ENCODE measurements around the gene MDC1. TPM values are rescaled to one million over a fixed set of nuclear protein-coding genes. Genes with fewer than 3 reads are reported as not detected.

The MDC1 gene
- total and polyA plus RNA-seq, 2 of the 13 experiments (the other 11 are each of a cell fraction or from before 2014, with no cell fraction given): 8.4 to 14.0 TPM

DNA sequence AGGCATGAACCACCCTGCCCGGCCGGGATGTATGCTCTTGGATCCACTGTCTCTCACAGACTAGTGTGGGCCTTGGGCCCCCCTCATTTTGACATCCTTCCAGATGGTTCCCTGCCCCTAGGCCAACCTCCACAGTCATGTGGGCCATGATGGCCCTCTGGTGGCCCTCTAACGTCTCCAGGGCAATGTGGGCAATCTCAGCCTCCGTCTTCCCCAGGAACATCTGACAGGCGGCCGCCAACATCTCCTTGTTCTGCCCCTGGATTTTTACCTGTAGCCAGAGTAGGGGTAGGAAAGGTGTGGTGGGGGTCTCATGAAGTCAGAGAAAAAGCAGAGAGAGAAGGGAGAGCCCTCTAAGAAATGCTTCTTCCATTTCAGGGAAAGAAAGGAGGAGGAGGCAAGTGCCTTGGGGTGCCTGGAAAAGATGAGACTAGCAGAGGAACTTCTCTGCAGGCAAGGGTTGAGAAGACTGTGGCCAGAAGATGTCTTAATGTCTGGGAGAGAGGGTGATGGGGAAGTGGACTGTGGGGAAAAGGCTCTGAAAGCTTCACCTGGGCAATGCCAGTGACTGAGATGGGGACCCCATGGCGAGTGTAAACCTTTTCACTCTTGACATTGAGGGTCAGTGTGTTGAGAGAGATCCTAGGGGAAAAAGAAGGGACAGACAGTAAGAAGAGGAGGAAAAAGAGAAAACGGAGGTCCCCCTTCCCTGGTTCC is 24.1 kb upstream of the MDC1 start (continued):
- no peak for TF ChIP-seq NR1H2 (CRISPR knock-in tag; IDR thresholded peaks at IDR 0.05; ENCODE audit: borderline replicate concordance, low read depth)
- TF ChIP-seq TCF12 (IDR thresholded peaks at IDR 0.05): no peak
- TF ChIP-seq TCF12 (CRISPR knock-in tag; IDR thresholded peaks at IDR 0.05): no peak
- no peak for TF ChIP-seq RFX3 (CRISPR knock-in tag; IDR thresholded peaks at IDR 0.05)
- TF ChIP-seq ZNF430 (CRISPR knock-in tag; IDR thresholded peaks at IDR 0.05): no peak
- TF ChIP-seq TFDP2 (CRISPR knock-in tag; IDR thresholded peaks at IDR 0.05): no peak
- no peak for TF ChIP-seq ZNF367 (CRISPR knock-in tag; IDR thresholded peaks at IDR 0.05; ENCODE audit: borderline replicate concordance)
- TF ChIP-seq ATF6 (CRISPR knock-in tag; conservative IDR thresholded peaks at IDR 0.05): no peak
- no peak for TF ChIP-seq PTBP1 (IDR thresholded peaks at IDR 0.05; ENCODE audit: low read depth, low read length, poor library complexity, severe bottlenecking)
- TF ChIP-seq HIVEP1 (CRISPR knock-in tag; IDR thresholded peaks at IDR 0.05): no peak
- no peak for TF ChIP-seq SMARCE1 (IDR thresholded peaks at IDR 0.05; ENCODE audit: borderline replicate concordance)
- no peak for TF ChIP-seq ZNF841 (CRISPR knock-in tag; IDR thresholded peaks at IDR 0.05; ENCODE audit: borderline replicate concordance)
- TF ChIP-seq, protein P1, sequence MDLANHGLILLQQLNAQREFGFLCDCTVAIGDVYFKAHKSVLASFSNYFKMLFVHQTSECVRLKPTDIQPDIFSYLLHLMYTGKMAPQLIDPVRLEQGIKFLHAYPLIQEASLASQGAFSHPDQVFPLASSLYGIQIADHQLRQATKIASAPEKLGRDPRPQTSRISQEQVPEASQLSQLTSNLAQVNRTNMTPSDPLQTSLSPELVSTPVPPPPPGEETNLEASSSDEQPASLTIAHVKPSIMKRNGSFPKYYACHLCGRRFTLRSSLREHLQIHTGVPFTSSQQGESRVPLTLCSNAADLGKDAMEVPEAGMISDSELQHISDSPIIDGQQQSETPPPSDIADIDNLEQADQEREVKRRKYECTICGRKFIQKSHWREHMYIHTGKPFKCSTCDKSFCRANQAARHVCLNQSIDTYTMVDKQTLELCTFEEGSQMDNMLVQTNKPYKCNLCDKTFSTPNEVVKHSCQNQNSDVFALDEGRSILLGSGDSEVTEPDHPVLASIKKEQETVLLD (CRISPR knock-in tag; IDR thresholded peaks at IDR 0.05; ENCODE audit: low read depth): 0 out of 2 replicates have a peak, but pooled peaks have one; percentile 30
- TF ChIP-seq SOX5 (CRISPR knock-in tag; IDR thresholded peaks at IDR 0.05; ENCODE audit: borderline replicate concordance): no peak
- no peak; the same call in 1 of the 2 replicates for TF ChIP-seq ZNF614 (CRISPR knock-in tag; IDR thresholded peaks at IDR 0.05; ENCODE audit: borderline replicate concordance)
- no peak for TF ChIP-seq ZNF724P (CRISPR knock-in tag; IDR thresholded peaks at IDR 0.05; ENCODE audit: borderline replicate concordance)
- TF ChIP-seq PAX8 (CRISPR knock-in tag; IDR thresholded peaks at IDR 0.05; ENCODE audit: borderline replicate concordance): no peak
- TF ChIP-seq ZNF747 (CRISPR knock-in tag; IDR thresholded peaks at IDR 0.05; ENCODE audit: borderline replicate concordance): no peak
- TF ChIP-seq HDAC6 (IDR thresholded peaks at IDR 0.05; ENCODE audit: low read depth, low read length): no peak
- no peak for TF ChIP-seq MBNL3 (CRISPR knock-in tag; conservative IDR thresholded peaks at IDR 0.05)
- TF ChIP-seq, protein P2, sequence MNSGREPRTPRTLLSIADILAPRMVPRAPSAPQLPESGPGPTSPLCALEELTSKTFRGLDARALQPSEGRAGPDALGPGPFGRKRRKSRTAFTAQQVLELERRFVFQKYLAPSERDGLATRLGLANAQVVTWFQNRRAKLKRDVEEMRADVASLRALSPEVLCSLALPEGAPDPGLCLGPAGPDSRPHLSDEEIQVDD (CRISPR knock-in tag; IDR thresholded peaks at IDR 0.05; ENCODE audit: borderline replicate concordance): no peak
- TF ChIP-seq RNF219 (CRISPR knock-in tag; IDR thresholded peaks at IDR 0.05): no peak

All from HepG2 (cell line).